ENCODE results near the gene RASGRP2.

Gene RASGRP2

GRCh38 chr11:64710418-64711137 lies 33.4 kb downstream of the RASGRP2 start (continued):
- peak; percentile 83 for TF ChIP-seq ZBTB48 (tag by site-specific recombination; IDR thresholded peaks at IDR 0.05)
- TF ChIP-seq, protein P1, sequence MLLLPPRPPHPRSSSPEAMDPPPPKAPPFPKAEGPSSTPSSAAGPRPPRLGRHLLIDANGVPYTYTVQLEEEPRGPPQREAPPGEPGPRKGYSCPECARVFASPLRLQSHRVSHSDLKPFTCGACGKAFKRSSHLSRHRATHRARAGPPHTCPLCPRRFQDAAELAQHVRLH (tag by site-specific recombination; IDR thresholded peaks at IDR 0.05), result no peak

DNA sequence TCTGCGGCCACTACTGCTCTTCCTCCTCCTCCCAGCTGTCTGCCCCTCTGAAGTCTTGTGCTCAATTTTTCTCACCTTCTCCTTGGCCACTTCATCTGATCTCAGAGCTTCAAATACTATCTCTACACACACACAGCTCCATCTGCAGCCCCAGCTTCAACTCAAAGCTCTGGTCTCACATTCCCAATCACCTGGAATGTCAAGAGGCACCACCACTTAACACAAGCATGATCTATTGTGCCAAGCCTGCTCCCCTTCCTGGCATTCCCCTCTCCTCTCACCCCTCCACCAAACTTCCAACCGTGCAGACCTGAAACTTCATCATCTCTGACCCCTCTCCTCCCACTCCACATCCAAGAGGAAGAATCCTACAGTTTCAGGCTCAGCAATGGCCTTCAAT lies 38.4 kb downstream of the RASGRP2 start:
- ChIA-PET POLR2A (no interaction called here), CTCF (interaction anchor here (0.6 to 4.0 kb wide), 7 partner anchors 10 to 256 kb away, joined by 3 to 53 read pairs (median 4); no protein-coding TSS in a partner anchor)
- H3K4me3 ChIP-seq (ENCODE audit: low read depth, low read length), result no peak overlapping the region
- H3K9me3 ChIP-seq (ENCODE audit: control insufficient read depth, insufficient read depth, low read depth, low read length), result no peaks in the 10 kb centered on the region
- H3K27ac ChIP-seq (ENCODE audit: extremely low read depth, low read depth, low read length), result no peak overlapping the region
- no peaks in the 10 kb centered on the region for H3K4me1 ChIP-seq (ENCODE audit: control insufficient read depth, insufficient read depth, low read length)
- H3K36me3 ChIP-seq (ENCODE audit: control insufficient read depth in 2 of 2, insufficient read depth in 1 of 2, low read length in 2 of 2), result no peaks in the 10 kb centered on the region
- TF ChIP-seq ZBTB17 (tag by site-specific recombination; IDR thresholded peaks at IDR 0.05) (0 out of 2 replicates have a peak, but pooled peaks have one; percentile 21), YY1 (tag by site-specific recombination; IDR thresholded peaks at IDR 0.05) (no peak)

DNA sequence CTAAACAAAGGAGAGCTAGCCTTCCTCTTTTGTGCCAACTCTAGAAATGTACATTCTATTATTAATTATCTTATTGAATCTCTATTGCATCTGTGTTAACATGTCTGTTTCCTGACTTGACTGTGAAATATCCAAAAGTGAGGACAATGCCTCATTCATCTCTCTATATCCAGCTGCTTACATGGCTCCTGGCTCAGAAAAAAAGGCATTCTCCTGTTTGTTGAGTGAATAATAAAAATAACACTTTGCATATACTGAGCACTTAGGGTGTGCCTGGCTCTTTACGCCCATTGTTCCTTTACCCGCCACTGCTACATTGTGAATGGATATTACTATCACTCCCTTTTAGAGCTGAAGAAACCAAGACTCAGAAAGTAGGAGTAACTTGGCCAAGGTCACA lies 40.9 kb downstream of the RASGRP2 start:
- H3K27ac ChIP-seq (ENCODE audit: extremely low read depth, low read depth, low read length), result no peak overlapping the region
- H3K36me3 ChIP-seq (ENCODE audit: control insufficient read depth in 2 of 2, insufficient read depth in 1 of 2, low read length in 2 of 2), result no peaks in the 10 kb centered on the region
- ChIA-PET POLR2A (interaction anchor here (0.7 to 1.1 kb wide), 2 partner anchors 9 to 15 kb away, joined by 3 read pairs; no protein-coding TSS in a partner anchor), CTCF (interaction anchor here (0.7 to 4.0 kb wide), 6 partner anchors 12 to 213 kb away, joined by 3 to 53 read pairs (median 5); partner anchors contain the start of gene RASGRP2)
- H3K4me3 ChIP-seq (ENCODE audit: low read depth, low read length), result no peak overlapping the region
- H3K4me1 ChIP-seq (ENCODE audit: control insufficient read depth, insufficient read depth, low read length), result no peaks in the 10 kb centered on the region
- no peaks in the 10 kb centered on the region for H3K9me3 ChIP-seq (ENCODE audit: control insufficient read depth, insufficient read depth, low read depth, low read length)
- TF ChIP-seq ZNF280D (tag by site-specific recombination; IDR thresholded peaks at IDR 0.05), result no peak
- no peak for TF ChIP-seq ZNF202 (tag by site-specific recombination; IDR thresholded peaks at IDR 0.05; ENCODE audit: borderline replicate concordance)
- TF ChIP-seq ZNF670 (tag by site-specific recombination; IDR thresholded peaks at IDR 0.05; ENCODE audit: low read depth), result no peak
- TF ChIP-seq, protein P2, sequence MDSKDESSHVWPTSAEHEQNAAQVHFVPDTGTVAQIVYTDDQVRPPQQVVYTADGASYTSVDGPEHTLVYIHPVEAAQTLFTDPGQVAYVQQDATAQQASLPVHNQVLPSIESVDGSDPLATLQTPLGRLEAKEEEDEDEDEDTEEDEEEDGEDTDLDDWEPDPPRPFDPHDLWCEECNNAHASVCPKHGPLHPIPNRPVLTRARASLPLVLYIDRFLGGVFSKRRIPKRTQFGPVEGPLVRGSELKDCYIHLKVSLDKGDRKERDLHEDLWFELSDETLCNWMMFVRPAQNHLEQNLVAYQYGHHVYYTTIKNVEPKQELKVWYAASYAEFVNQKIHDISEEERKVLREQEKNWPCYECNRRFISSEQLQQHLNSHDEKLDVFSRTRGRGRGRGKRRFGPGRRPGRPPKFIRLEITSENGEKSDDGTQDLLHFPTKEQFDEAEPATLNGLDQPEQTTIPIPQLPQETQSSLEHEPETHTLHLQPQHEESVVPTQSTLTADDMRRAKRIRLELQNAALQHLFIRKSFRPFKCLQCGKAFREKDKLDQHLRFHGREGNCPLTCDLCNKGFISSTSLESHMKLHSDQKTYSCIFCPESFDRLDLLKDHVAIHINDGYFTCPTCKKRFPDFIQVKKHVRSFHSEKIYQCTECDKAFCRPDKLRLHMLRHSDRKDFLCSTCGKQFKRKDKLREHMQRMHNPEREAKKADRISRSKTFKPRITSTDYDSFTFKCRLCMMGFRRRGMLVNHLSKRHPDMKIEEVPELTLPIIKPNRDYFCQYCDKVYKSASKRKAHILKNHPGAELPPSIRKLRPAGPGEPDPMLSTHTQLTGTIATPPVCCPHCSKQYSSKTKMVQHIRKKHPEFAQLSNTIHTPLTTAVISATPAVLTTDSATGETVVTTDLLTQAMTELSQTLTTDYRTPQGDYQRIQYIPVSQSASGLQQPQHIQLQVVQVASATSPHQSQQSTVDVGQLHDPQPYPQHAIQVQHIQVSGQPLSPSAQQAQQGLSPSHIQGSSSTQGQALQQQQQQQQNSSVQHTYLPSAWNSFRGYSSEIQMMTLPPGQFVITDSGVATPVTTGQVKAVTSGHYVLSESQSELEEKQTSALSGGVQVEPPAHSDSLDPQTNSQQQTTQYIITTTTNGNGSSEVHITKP (tag by site-specific recombination; IDR thresholded peaks at IDR 0.05), result no peak
- TF ChIP-seq, protein P3, sequence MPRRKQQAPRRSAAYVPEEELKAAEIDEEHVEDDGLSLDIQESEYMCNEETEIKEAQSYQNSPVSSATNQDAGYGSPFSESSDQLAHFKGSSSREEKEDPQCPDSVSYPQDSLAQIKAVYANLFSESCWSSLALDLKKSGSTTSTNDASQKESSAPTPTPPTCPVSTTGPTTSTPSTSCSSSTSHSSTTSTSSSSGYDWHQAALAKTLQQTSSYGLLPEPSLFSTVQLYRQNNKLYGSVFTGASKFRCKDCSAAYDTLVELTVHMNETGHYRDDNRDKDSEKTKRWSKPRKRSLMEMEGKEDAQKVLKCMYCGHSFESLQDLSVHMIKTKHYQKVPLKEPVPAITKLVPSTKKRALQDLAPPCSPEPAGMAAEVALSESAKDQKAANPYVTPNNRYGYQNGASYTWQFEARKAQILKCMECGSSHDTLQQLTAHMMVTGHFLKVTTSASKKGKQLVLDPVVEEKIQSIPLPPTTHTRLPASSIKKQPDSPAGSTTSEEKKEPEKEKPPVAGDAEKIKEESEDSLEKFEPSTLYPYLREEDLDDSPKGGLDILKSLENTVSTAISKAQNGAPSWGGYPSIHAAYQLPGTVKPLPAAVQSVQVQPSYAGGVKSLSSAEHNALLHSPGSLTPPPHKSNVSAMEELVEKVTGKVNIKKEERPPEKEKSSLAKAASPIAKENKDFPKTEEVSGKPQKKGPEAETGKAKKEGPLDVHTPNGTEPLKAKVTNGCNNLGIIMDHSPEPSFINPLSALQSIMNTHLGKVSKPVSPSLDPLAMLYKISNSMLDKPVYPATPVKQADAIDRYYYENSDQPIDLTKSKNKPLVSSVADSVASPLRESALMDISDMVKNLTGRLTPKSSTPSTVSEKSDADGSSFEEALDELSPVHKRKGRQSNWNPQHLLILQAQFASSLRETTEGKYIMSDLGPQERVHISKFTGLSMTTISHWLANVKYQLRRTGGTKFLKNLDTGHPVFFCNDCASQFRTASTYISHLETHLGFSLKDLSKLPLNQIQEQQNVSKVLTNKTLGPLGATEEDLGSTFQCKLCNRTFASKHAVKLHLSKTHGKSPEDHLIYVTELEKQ (tag by site-specific recombination; IDR thresholded peaks at IDR 0.05; ENCODE audit: borderline replicate concordance), result no peak
- no peak for TF ChIP-seq HOXA7 (CRISPR knock-in tag; IDR thresholded peaks at IDR 0.05; ENCODE audit: borderline replicate concordance)
- TF ChIP-seq ZEB2 (tag by site-specific recombination; IDR thresholded peaks at IDR 0.05), result no peak
- TF ChIP-seq, protein P4, sequence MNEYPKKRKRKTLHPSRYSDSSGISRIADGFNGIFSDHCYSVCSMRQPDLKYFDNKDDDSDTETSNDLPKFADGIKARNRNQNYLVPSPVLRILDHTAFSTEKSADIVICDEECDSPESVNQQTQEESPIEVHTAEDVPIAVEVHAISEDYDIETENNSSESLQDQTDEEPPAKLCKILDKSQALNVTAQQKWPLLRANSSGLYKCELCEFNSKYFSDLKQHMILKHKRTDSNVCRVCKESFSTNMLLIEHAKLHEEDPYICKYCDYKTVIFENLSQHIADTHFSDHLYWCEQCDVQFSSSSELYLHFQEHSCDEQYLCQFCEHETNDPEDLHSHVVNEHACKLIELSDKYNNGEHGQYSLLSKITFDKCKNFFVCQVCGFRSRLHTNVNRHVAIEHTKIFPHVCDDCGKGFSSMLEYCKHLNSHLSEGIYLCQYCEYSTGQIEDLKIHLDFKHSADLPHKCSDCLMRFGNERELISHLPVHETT (tag by site-specific recombination; IDR thresholded peaks at IDR 0.05), result no peak
- no peak for TF ChIP-seq ZBTB7A (tag by site-specific recombination; IDR thresholded peaks at IDR 0.05; ENCODE audit: low read depth)
- no peak for TF ChIP-seq YY1 (tag by site-specific recombination; IDR thresholded peaks at IDR 0.05)
- no peak for TF ChIP-seq ZNF311 (tag by site-specific recombination; IDR thresholded peaks at IDR 0.05; ENCODE audit: borderline replicate concordance)
- TF ChIP-seq ZNF610 (tag by site-specific recombination; IDR thresholded peaks at IDR 0.05; ENCODE audit: borderline replicate concordance), result no peak

Measured in HEK293 (cell line).